Neural progenitor cell (in vitro differentiated cells): ENCODE measurements around the gene RASGRF1.

Experiments
- CTCF ChIP-seq: fragments of 200-600 bp; sonication (generic); IDR thresholded peaks from 2 replicates; pipeline ENCODE4 v1.5.1; 2017; ENCODE audit warnings: antibody characterized with exemption, mild to moderate bottlenecking
- EZH2 ChIP-seq: fragments of 200-600 bp; sonication (generic); IDR thresholded peaks from 2 replicates; pipeline ENCODE4 v1.6.1; 2017; ENCODE audit warnings: antibody characterized with exemption, mild to moderate bottlenecking, moderate library complexity
- EZH2phosphoT487 ChIP-seq: fragments of 200-600 bp; sonication (generic); IDR thresholded peaks from 2 replicates; pipeline ENCODE4 v1.6.1; 2017; ENCODE audit warnings: antibody characterized with exemption

GRCh38 chr15:78978601-78979179 is 111.9 kb downstream of the RASGRF1 start:
- TF ChIP-seq CTCF (no peak), EZH2 (no peak), EZH2phosphoT487 (no peak)
